Astrocyte of the spinal cord (primary cell): ENCODE measurements around the gene PKDREJ.
A peak's percentile ranks its signal among the peaks of the same experiment; 100 is the strongest.

Experiments
- DNase-seq: peaks from one replicate; pipeline ENCODE4 v3.0.0; 2011; ENCODE audit warnings: low read depth, low spot score
- H3K4me3 ChIP-seq: 2 replicates; pipeline ENCODE4 v1.5.1; 2011; ENCODE audit warnings: low read depth, mild to moderate bottlenecking, low read length, moderate library complexity
- CTCF ChIP-seq: IDR thresholded peaks from 2 replicates; pipeline ENCODE4 v1.5.1; 2012; ENCODE audit warnings: low read depth, mild to moderate bottlenecking, low read length, inconsistent platforms
- in situ Hi-C: cut with HindIII; loops from 2 replicates; pipeline ENCODE4 v1.10.0; 2017; ENCODE audit warnings: low sequenced_read_pairs

PKDREJ gene

GRCh38 chr22:46299101-46299500 is 36.0 kb upstream of the PKDREJ start:
- H3K4me3 ChIP-seq, result no peak overlapping the region
- in situ Hi-C loops, result no loop called here
- no peak for DNase-seq
- no peak for TF ChIP-seq CTCF

GRCh38 chr22:46297151-46297812 is 34.1 kb upstream of the PKDREJ start:
- in situ Hi-C loops, result no loop called here
- H3K4me3 ChIP-seq, result peak overlapping the region; percentile 57
- peak; percentile 27 for DNase-seq
- TF ChIP-seq CTCF, result no peak

- in situ Hi-C loops, result no loop called here
- no peak for TF ChIP-seq CTCF
- peak within 1 kb of the TSS; percentile 57 for H3K4me3 ChIP-seq
- peak; percentile 98 for DNase-seq
Observed at GRCh38 chr22:46296257-46297150, 33.4 kb upstream of the PKDREJ start, which contains the start of gene GTSE1. GTSE1 (plus strand) TSS chr22:46296870; CDS start chr22:46297401, 531 bp downstream.

GRCh38 chr22:46295277-46295971 is 32.3 kb upstream of the PKDREJ start:
- no peak for DNase-seq
- in situ Hi-C loops, result no loop called here
- H3K4me3 ChIP-seq, result no peak overlapping the region
- TF ChIP-seq CTCF, result no peak

GRCh38 chr22:46294784-46295183 is 31.6 kb upstream of the PKDREJ start:
- no peak for TF ChIP-seq CTCF
- no peak overlapping the region for H3K4me3 ChIP-seq
- in situ Hi-C loops, result no loop called here
- DNase-seq, result no peak

- peak; percentile 59 for DNase-seq
- TF ChIP-seq CTCF, result no peak
- in situ Hi-C loops, result no loop called here
- no peak overlapping the region for H3K4me3 ChIP-seq
Observed at GRCh38 chr22:46293577-46294260, 30.6 kb upstream of the PKDREJ start.
